ENCODE data around the gene CNIH1. TPM values are rescaled to one million over a fixed set of nuclear protein-coding genes. Genes with fewer than 3 reads are reported as not detected.
A peak's percentile ranks its signal among the peaks of the same experiment; 100 is the strongest.
"Not testable (repeated sequence)": the region's sequence is repeated elsewhere in the genome, so short reads cannot be mapped to it uniquely, and the experiment has no call there.

CNIH1 gene
- total RNA-seq, 2 experiments from 2014 or later, result 86.6 to 109 TPM

GRCh38 chr14:54396493-54397335 lies 44.5 kb downstream of the CNIH1 start, which contains the start of gene CDKN3:
Gene CDKN3, plus strand, starts transcription at chr14:54397007. Its CDS starts 62 bp downstream, at chr14:54397069.
- H3K27ac Mint-ChIP-seq, result peak within 1 kb of the TSS; percentile 76
- intact Hi-C loops (cut with DNase I, micrococcal nuclease), result loop anchor here (1.0 to 5.0 kb wide), 9 partner anchors 39 to 1844 kb away; partner anchors contain the start of genes CNIH1 (in 2 of the 2), CGRRF1 (in 1 of the 2), GMFB (in 1 of the 2) and GPR137C (in 1 of the 2)
- ChIA-PET POLR2A (interaction anchor here (0.6 to 1.4 kb wide), 8 partner anchors 16 to 113 kb away, joined by 3 to 5 read pairs (median 3); partner anchors contain the start of gene CGRRF1), CTCF (interaction anchor here (0.6 to 1.7 kb wide), 12 partner anchors 13 to 485 kb away, joined by 3 to 8 read pairs (median 3); no protein-coding TSS in a partner anchor)
- DNase-seq, result peak; percentile 98
- ATAC-seq, result peak; percentile 97
- H3K4me1 Mint-ChIP-seq, result peaks cover 24% of the 10 kb centered on the region
- H3K36me3 Mint-ChIP-seq (ENCODE audit: low read depth), result peaks cover 4% of the 10 kb centered on the region
- peak within 1 kb of the TSS; percentile 82 for H3K4me3 Mint-ChIP-seq
- no peaks in the 10 kb centered on the region for H3K9me3 Mint-ChIP-seq (ENCODE audit: low read depth)
- no peaks in the 10 kb centered on the region for H3K27me3 Mint-ChIP-seq

GRCh38 chr14:54396183-54396492 lies 45.0 kb downstream of the CNIH1 start:
- Mint-ChIP-seq H3K4me3 (peak overlapping the region; percentile 82), H3K9me3 (ENCODE audit: low read depth) (no peaks in the 10 kb centered on the region), H3K27ac (peak overlapping the region; percentile 76), H3K36me3 (ENCODE audit: low read depth) (peaks cover 2% of the 10 kb centered on the region), H3K27me3 (peaks cover 2% of the 10 kb centered on the region), H3K4me1 (peaks cover 24% of the 10 kb centered on the region)
- ChIA-PET POLR2A (interaction anchor here (0.7 to 1.2 kb wide), 3 partner anchors 39 to 113 kb away, joined by 3 to 4 read pairs (median 3); partner anchors contain the start of gene CGRRF1), CTCF (interaction anchor here (0.6 to 1.7 kb wide), 6 partner anchors 9 to 290 kb away, joined by 3 to 8 read pairs (median 3); no protein-coding TSS in a partner anchor)
- DNase-seq, result no peak
- intact Hi-C loops (cut with DNase I, micrococcal nuclease), result loop anchor here (1.0 to 5.0 kb wide), 9 partner anchors 39 to 1843 kb away; partner anchors contain the start of genes CNIH1 (in 2 of the 2), CGRRF1 (in 1 of the 2), GMFB (in 1 of the 2) and GPR137C (in 1 of the 2)
- ATAC-seq, result no peak

DNA sequence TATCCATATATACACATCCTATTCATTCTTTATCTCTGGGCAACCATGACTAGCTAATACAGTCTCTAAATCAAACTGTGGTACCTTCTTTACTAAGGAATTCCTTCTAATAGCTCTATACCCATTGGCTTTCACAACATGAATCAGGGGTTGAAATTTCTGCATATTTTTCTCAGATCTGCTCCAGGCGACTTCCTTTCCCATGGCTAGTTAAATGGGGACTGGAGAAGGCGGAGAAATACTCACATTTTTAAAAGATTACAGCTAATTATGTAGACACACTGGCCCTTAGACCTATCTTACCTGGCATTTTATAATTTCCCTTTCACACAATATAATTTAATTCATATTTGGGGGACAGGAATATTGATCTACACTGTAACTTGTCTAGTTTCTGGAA lies 45.5 kb downstream of the CNIH1 start:
- Mint-ChIP-seq H3K36me3 (ENCODE audit: low read depth) (peaks cover 2% of the 10 kb centered on the region), H3K9me3 (ENCODE audit: low read depth) (no peaks in the 10 kb centered on the region), H3K27me3 (peaks cover 3% of the 10 kb centered on the region), H3K4me1 (peaks cover 24% of the 10 kb centered on the region), H3K27ac (no peak overlapping the region), H3K4me3 (peak overlapping the region; percentile 30)
- no peak for ATAC-seq
- ChIA-PET CTCF (interaction anchor here (0.9 to 1.2 kb wide), 3 partner anchors 9 to 113 kb away, joined by 3 read pairs; no protein-coding TSS in a partner anchor), POLR2A (interaction anchor here (1.1 to 1.2 kb wide), 2 partner anchors 40 to 114 kb away, joined by 3 to 4 read pairs; partner anchors contain the start of gene CGRRF1)
- DNase-seq, result no peak
- intact Hi-C loops (cut with DNase I, micrococcal nuclease), result loop anchor here (1.0 to 5.0 kb wide), 9 partner anchors 40 to 1843 kb away; partner anchors contain the start of genes CNIH1 (in 2 of the 2), CGRRF1 (in 1 of the 2), GMFB (in 1 of the 2) and GPR137C (in 1 of the 2)

GRCh38 chr14:54395284-54395683 lies 45.9 kb downstream of the CNIH1 start:
- Mint-ChIP-seq H3K4me1 (peaks cover 24% of the 10 kb centered on the region), H3K27me3 (peaks cover 5% of the 10 kb centered on the region), H3K4me3 (no peak overlapping the region), H3K36me3 (ENCODE audit: low read depth) (peaks cover 2% of the 10 kb centered on the region), H3K9me3 (ENCODE audit: low read depth) (no peaks in the 10 kb centered on the region), H3K27ac (no peak overlapping the region)
- DNase-seq (no peak), ATAC-seq (no peak)
- POLR2A ChIA-PET, result interaction anchor here (1.1 kb wide), 1 partner anchor 40 kb away, joined by 3 read pairs; no protein-coding TSS in a partner anchor
- CTCF ChIA-PET, result interaction anchor here (0.9 kb wide), 1 partner anchor 8 kb away, joined by 3 read pairs; no protein-coding TSS in a partner anchor
- intact Hi-C loops (cut with DNase I, micrococcal nuclease), result loop anchor here in 1 of 2 experiments (5.0 kb wide), 1 partner anchor 657 kb away; the partner anchor contains the start of gene MAPK1IP1L

GRCh38 chr14:54394596-54394995 lies 46.6 kb downstream of the CNIH1 start:
- H3K27ac Mint-ChIP-seq, result no peak overlapping the region
- CTCF ChIA-PET, result no interaction called here

DNA sequence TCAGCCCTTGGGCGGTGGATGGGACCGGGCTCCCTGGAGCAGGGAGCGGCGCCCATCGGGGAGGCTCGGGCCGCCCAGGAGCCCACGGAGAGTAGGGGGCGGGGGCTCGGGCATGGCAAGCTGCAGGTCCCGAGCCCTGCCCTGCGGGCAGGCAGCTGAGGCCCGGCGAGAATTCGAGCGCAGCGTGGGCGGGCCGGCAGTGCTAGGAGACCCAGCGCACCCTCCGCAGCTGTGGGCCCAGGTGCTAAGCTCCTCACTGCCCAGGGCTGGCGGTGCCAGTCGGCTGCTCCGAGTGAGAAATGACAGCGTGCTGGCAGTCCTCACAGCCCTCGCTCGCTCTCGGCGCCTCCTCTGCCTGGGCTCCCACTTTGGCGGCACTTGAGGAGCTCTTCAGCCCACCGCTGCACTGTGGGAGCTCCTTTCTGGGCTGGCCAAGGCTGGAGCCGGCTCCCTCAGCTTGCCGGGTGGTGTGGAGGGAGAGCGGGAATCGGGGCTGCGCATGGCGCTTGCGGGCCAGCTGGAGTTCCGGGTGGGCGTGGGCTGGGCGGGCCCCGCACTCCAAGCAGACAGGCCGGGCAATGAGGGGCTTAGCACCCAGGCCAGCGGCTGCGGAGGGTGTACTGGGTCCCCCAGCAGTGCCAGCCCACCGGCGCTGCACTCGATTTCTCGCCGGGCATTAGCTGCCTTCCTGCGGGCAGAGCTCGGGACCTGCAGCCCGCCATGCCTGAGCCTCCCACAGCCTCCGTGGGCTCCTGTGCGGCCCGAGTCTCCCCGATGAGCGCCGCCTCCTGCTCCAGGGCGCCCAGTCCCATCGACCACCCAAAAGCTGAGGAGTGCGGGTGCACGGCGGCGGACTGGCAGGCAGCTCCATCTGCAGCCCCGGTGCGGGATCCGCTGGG lies 47.9 kb downstream of the CNIH1 start:
- H3K27ac Mint-ChIP-seq; H3K36me3 Mint-ChIP-seq (ENCODE audit: low read depth); H3K4me3 Mint-ChIP-seq; intact Hi-C loops (cut with DNase I, micrococcal nuclease); POLR2A ChIA-PET; DNase-seq; H3K9me3 Mint-ChIP-seq (ENCODE audit: low read depth); H3K27me3 Mint-ChIP-seq; ATAC-seq: not testable (repeated sequence)
- peaks cover 13% of the 10 kb centered on the region for H3K4me1 Mint-ChIP-seq
- CTCF ChIA-PET, result interaction anchor here (0.7 to 1.3 kb wide), 3 partner anchors 10 to 95 kb away, joined by 3 to 6 read pairs (median 4); no protein-coding TSS in a partner anchor

More at GRCh38 chr14:54394596-54394995, 46.6 kb downstream of the CNIH1 start:
- Mint-ChIP-seq H3K9me3 (ENCODE audit: low read depth) (no peaks in the 10 kb centered on the region), H3K27me3 (peaks cover 5% of the 10 kb centered on the region), H3K4me3 (no peak overlapping the region), H3K36me3 (ENCODE audit: low read depth) (peaks cover 2% of the 10 kb centered on the region), H3K4me1 (peaks cover 24% of the 10 kb centered on the region)
- no peak for ATAC-seq
- no peak for DNase-seq
- POLR2A ChIA-PET, result no interaction called here
- intact Hi-C loops (cut with DNase I, micrococcal nuclease), result no loop called here

DNA sequence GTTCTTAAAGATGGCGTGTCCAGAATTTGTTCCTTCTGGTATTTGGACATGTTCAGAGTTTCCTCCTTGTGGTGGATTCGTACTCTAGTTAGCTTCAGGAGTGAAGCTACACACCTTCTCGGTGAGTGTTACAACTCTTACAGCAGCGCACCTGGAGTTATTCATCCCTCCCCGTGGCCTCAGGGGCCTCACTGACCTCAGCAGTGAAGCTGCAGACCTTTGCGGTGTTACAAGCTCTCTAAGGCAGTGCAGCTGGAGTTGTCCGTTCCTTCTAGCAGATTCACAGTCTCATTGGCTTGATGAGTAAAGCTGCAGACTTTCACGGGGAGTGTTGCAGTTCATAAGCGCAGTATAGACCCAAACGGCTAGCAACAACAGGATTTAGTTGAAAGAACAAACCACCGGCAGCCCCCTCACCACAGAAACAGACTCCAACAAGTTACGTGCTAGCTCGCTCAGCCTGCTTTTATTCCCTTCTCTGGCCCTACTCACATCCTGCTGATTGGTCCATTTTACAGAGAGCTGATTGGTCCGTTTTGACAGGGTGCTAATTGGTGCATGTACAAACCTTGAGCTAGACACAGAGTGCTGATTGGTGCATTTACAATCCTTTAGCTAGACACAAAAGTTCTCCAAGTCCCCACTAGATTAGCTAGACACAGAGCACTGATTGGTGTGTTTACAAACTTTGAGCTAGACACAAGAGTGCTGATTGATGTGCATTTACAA lies 48.9 kb downstream of the CNIH1 start:
- H3K36me3 Mint-ChIP-seq (ENCODE audit: low read depth), result no peaks in the 10 kb centered on the region
- no peaks in the 10 kb centered on the region for H3K9me3 Mint-ChIP-seq (ENCODE audit: low read depth)
- intact Hi-C loops (cut with DNase I, micrococcal nuclease), result no loop called here
- no peak overlapping the region for H3K27ac Mint-ChIP-seq
- peaks cover 3% of the 10 kb centered on the region for H3K4me1 Mint-ChIP-seq
- H3K27me3 Mint-ChIP-seq, result peaks cover 8% of the 10 kb centered on the region
- DNase-seq (no peak), ATAC-seq (no peak)
- ChIA-PET POLR2A (no interaction called here), CTCF (interaction anchor here (1.0 to 1.3 kb wide), 2 partner anchors 9 to 16 kb away, joined by 4 to 6 read pairs; no protein-coding TSS in a partner anchor)
- no peak overlapping the region for H3K4me3 Mint-ChIP-seq

- Mint-ChIP-seq H3K27ac (no peak overlapping the region), H3K4me1 (no peaks in the 10 kb centered on the region), H3K9me3 (ENCODE audit: low read depth) (no peaks in the 10 kb centered on the region), H3K4me3 (no peak overlapping the region), H3K27me3 (peaks cover 8% of the 10 kb centered on the region), H3K36me3 (ENCODE audit: low read depth) (no peaks in the 10 kb centered on the region)
- POLR2A ChIA-PET, result no interaction called here
- CTCF ChIA-PET, result interaction anchor here (0.7 kb wide), 1 partner anchor 8 kb away, joined by 3 read pairs; no protein-coding TSS in a partner anchor
- DNase-seq (no peak), ATAC-seq (no peak)
- intact Hi-C loops (cut with DNase I, micrococcal nuclease), result no loop called here
Observed at GRCh38 chr14:54387328-54387727, 53.8 kb downstream of the CNIH1 start.

GRCh38 chr14:54385556-54385955 lies 55.6 kb downstream of the CNIH1 start:
- no peaks in the 10 kb centered on the region for H3K9me3 Mint-ChIP-seq (ENCODE audit: low read depth)
- H3K27ac Mint-ChIP-seq, result no peak overlapping the region
- intact Hi-C loops (cut with DNase I, micrococcal nuclease), result no loop called here
- no peak overlapping the region for H3K4me3 Mint-ChIP-seq
- H3K36me3 Mint-ChIP-seq (ENCODE audit: low read depth), result no peaks in the 10 kb centered on the region
- ATAC-seq, result no peak
- POLR2A ChIA-PET, result no interaction called here
- CTCF ChIA-PET, result no interaction called here
- H3K27me3 Mint-ChIP-seq, result peaks cover 5% of the 10 kb centered on the region
- DNase-seq, result no peak
- H3K4me1 Mint-ChIP-seq, result no peaks in the 10 kb centered on the region

- no peaks in the 10 kb centered on the region for H3K9me3 Mint-ChIP-seq (ENCODE audit: low read depth)
- CTCF ChIA-PET, result interaction anchor here (0.6 to 1.0 kb wide), 2 partner anchors 9 to 238 kb away, joined by 3 to 4 read pairs; no protein-coding TSS in a partner anchor
Observed at GRCh38 chr14:54383835-54384234, 57.3 kb downstream of the CNIH1 start.

More at GRCh38 chr14:54383835-54384234, 57.3 kb downstream of the CNIH1 start:
- ATAC-seq, result no peak
- POLR2A ChIA-PET, result no interaction called here
- intact Hi-C loops (cut with DNase I, micrococcal nuclease), result no loop called here
- Mint-ChIP-seq H3K27ac (no peak overlapping the region), H3K36me3 (ENCODE audit: low read depth) (no peaks in the 10 kb centered on the region), H3K27me3 (peaks cover 10% of the 10 kb centered on the region), H3K4me1 (no peaks in the 10 kb centered on the region), H3K4me3 (no peak overlapping the region)
- DNase-seq, result no peak
